Measurements from ENCODE around the gene PFN4.

- TF ChIP-seq CTCF (IDR thresholded peaks at IDR 0.05) = no peak
- no peak for TF ChIP-seq ELF1 (IDR thresholded peaks at IDR 0.05)
- no peak for TF ChIP-seq MXI1 (IDR thresholded peaks at IDR 0.05; ENCODE audit: low read depth, low read length)
- TF ChIP-seq TAF1 (IDR thresholded peaks at IDR 0.05; ENCODE audit: borderline replicate concordance, low read depth, low read length) = no peak
- no peak for TF ChIP-seq POLR2AphosphoS5 (IDR thresholded peaks at IDR 0.05; ENCODE audit: low read depth, low read length)
- TF ChIP-seq EZH2phosphoT487 (IDR thresholded peaks at IDR 0.05; ENCODE audit: borderline replicate concordance, low read depth) = no peak
- no peak for TF ChIP-seq EP300 (IDR thresholded peaks at IDR 0.05; ENCODE audit: borderline replicate concordance in 1 of 2, low read depth in 1 of 2, low read length in 1 of 2)
- TF ChIP-seq USF2 (IDR thresholded peaks at IDR 0.05; ENCODE audit: borderline replicate concordance, low read depth, low read length) = no peak
- no peak for TF ChIP-seq FOSL2 (IDR thresholded peaks at IDR 0.05; ENCODE audit: borderline replicate concordance, low read depth)
- no peak for TF ChIP-seq REST (IDR thresholded peaks at IDR 0.05; ENCODE audit: low read depth, low read length)
- no peak for TF ChIP-seq SMC3 (IDR thresholded peaks at IDR 0.05; ENCODE audit: low read depth, low read length)
These were observed 40.1 kb upstream of the PFN4 start for GRCh38 chr2:24163186-24163585.

All from SK-N-SH (cell line).